Endothelial cell of umbilical vein (primary cell): ENCODE measurements around the gene SUMF1. TPM values are rescaled to one million over a fixed set of nuclear protein-coding genes. Genes with fewer than 3 reads are reported as not detected.

Experiments
- BruUV-seq: library from RNA; stranded (reverse); fragments of 400-500 nt; replicated peaks from 2 replicates; lab custom pipeline; 2021; lab: Mats Ljungman, UMichigan
- CTCF ChIA-PET: fragments of 300-600, 350-600 bp; sonication (Branson Sonifier 250); formaldehyde crosslinking; loops from one replicate; lab custom pipeline; 2021; ENCODE audit warnings: antibody characterized with exemption, inconsistent platforms; lab: Charles Lee
- POLR2A ChIA-PET: fragments of 300-600, 350-600 bp; sonication (Branson Sonifier 250); formaldehyde crosslinking; loops from one replicate; lab custom pipeline; 2021; ENCODE audit warnings: antibody characterized with exemption, inconsistent platforms; lab: Charles Lee
- DNase-seq: peaks from one replicate; pipeline ENCODE4 v3.0.0-alpha.2; 2011; ENCODE audit warnings: low read depth, low spot score
- FAIRE-seq: peaks from 2 replicates; lab custom pipeline; 2011; peaks lifted over from hg19 to GRCh38; lab: Jason Lieb, UNC
- H2AFZ ChIP-seq: 2 replicates; pipeline ENCODE4 v1.6.0; 2012; ENCODE audit warnings: low read depth, low read length, control low read depth, inconsistent platforms
- H3K27ac ChIP-seq: 2 replicates; pipeline ENCODE4 v1.5.1; 2011; ENCODE audit warnings: low read depth, mild to moderate bottlenecking, control low read depth, low read length, moderate library complexity; ENCODE audit not compliant: insufficient read depth
- H3K27me3 ChIP-seq, 2 experiments: 2 replicates each; pipeline versions ENCODE4 v1.6.0 to v1.6.1; 2011; ENCODE audit warnings: low read length in 2 of 2, mixed read lengths in 1 of 2; ENCODE audit not compliant: control insufficient read depth in 2 of 2, insufficient read depth in 2 of 2
- H3K36me3 ChIP-seq, 2 experiments: 2 replicates in 1 of 2; 3 replicates in 1 of 2; pipeline ENCODE4 v1.5.1; 2011; ENCODE audit warnings: low read length in 2 of 2, mild to moderate bottlenecking in 1 of 2, moderate library complexity in 1 of 2; ENCODE audit not compliant: control insufficient read depth in 2 of 2, insufficient read depth in 2 of 2; ENCODE audit errors: extremely low read depth in 1 of 2
- H3K4me1 ChIP-seq: 3 replicates; pipeline ENCODE4 v1.5.1; 2011; ENCODE audit warnings: mild to moderate bottlenecking, low read length; ENCODE audit not compliant: control insufficient read depth, insufficient read depth; ENCODE audit errors: extremely low read depth
- H3K4me2 ChIP-seq: 2 replicates; pipeline ENCODE4 v1.6.1; 2011; ENCODE audit warnings: low read length, control low read depth, mixed read lengths; ENCODE audit not compliant: insufficient read depth
- H3K4me3 ChIP-seq, 3 experiments: fragments of 200-600 bp in 1 of 3; sonication (generic), shearing (Covaris generic) in 1 of 3; replicated peaks in 1 of 3; 2 replicates each; pipeline ENCODE4 v1.5.1; 2011 to 2016; ENCODE audit warnings: control low read depth in 3 of 3, low read length in 3 of 3, mild to moderate bottlenecking in 2 of 3, inconsistent platforms in 1 of 3, low read depth in 1 of 3, moderate library complexity in 1 of 3; ENCODE audit not compliant: insufficient read depth in 1 of 3
- H3K79me2 ChIP-seq: 2 replicates; pipeline ENCODE4 v1.6.0; 2012; ENCODE audit warnings: low read length, inconsistent platforms; ENCODE audit not compliant: control insufficient read depth, insufficient read depth
- H3K9ac ChIP-seq: replicated peaks from 2 replicates; pipeline ENCODE3; 2011; ENCODE audit warnings: low read length, control low read depth; ENCODE audit not compliant: insufficient read depth; ENCODE audit errors: extremely low read depth
- H3K9me1 ChIP-seq: replicated peaks from 3 replicates; pipeline ENCODE4 v1.6.0; 2011; ENCODE audit warnings: mild to moderate bottlenecking, low read length; ENCODE audit not compliant: control insufficient read depth, insufficient read depth; ENCODE audit errors: extremely low read depth
- H3K9me3 ChIP-seq: replicated peaks from 2 replicates; pipeline ENCODE4 v1.5.1; 2012; ENCODE audit warnings: low read length, inconsistent platforms; ENCODE audit not compliant: control insufficient read depth, insufficient read depth
- H4K20me1 ChIP-seq: replicated peaks from 2 replicates; pipeline ENCODE3; 2011; ENCODE audit warnings: mild to moderate bottlenecking, low read length; ENCODE audit not compliant: control insufficient read depth, insufficient read depth; ENCODE audit errors: extremely low read depth
- CTCF ChIP-seq, 2 donors: IDR thresholded peaks; 1 replicate in 1 of 2; 2 replicates in 1 of 2; pipeline ENCODE4 v1.5.1; 2011; ENCODE audit warnings: low read length in 2 of 2, mild to moderate bottlenecking in 2 of 2, moderate library complexity in 2 of 2, control low read depth in 1 of 2, inconsistent platforms in 1 of 2, low read depth in 1 of 2; ENCODE audit not compliant: insufficient read depth in 1 of 2; ENCODE audit errors: extremely low read depth in 1 of 2
- EZH2 ChIP-seq: IDR thresholded peaks from 2 replicates; pipeline ENCODE4 v1.6.1; 2012; ENCODE audit warnings: borderline replicate concordance, low read depth, mild to moderate bottlenecking, moderate library complexity, low read length, inconsistent platforms; ENCODE audit not compliant: severe bottlenecking
- FOS ChIP-seq: IDR thresholded peaks from 2 replicates; pipeline ENCODE4 v1.6.1; 2011; ENCODE audit warnings: mild to moderate bottlenecking, low read length, moderate library complexity, borderline replicate concordance; ENCODE audit not compliant: insufficient read depth
- GATA2 ChIP-seq: IDR thresholded peaks from 2 replicates; pipeline ENCODE4 v1.7.0; 2011; ENCODE audit warnings: low read depth, mild to moderate bottlenecking, moderate library complexity, mixed read lengths, low read length; ENCODE audit not compliant: insufficient read length, insufficient read depth
- JUN ChIP-seq: IDR thresholded peaks from 2 replicates; pipeline ENCODE4 v1.6.1; 2011; ENCODE audit warnings: borderline replicate concordance, low read depth; ENCODE audit not compliant: insufficient read length, insufficient read depth
- MAX ChIP-seq: IDR thresholded peaks from 2 replicates; pipeline ENCODE4 v1.6.1; 2011; ENCODE audit not compliant: insufficient read depth, insufficient read length
- MYC ChIP-seq: IDR thresholded peaks from one replicate; pipeline ENCODE4 v1.6.1; 2011; ENCODE audit warnings: mild to moderate bottlenecking, low read depth, low read length
- POLR2A ChIP-seq: IDR thresholded peaks from 2 replicates; pipeline ENCODE4 v1.6.1; 2012; ENCODE audit warnings: low read depth, mild to moderate bottlenecking, control low read depth, low read length
- POLR2AphosphoS5 ChIP-seq: IDR thresholded peaks from 2 replicates; pipeline ENCODE4 v1.6.1; 2012; ENCODE audit warnings: low read depth, mild to moderate bottlenecking, control low read depth, low read length, moderate library complexity; ENCODE audit not compliant: insufficient read depth
- dilution Hi-C: fragments of 300-500 bp; cut with MboI; formaldehyde crosslinking; loops from one replicate; pipeline ENCODE4 v1.15.0; 2019; ENCODE audit warnings: low sequenced_read_pairs; ENCODE audit not compliant: extremely low pct_ligation_motif_present
- intact Hi-C: fragments of 100-400 bp; cut with micrococcal nuclease; formaldehyde crosslinking; loops from one replicate; pipeline ENCODE4 v1.10.0; 2022
- polyA plus RNA-seq, 4 experiments: library from polyadenylated mRNA; depleted of rRNA in 3 of 4; stranded (reverse) in 3 of 4; unstranded in 1 of 4; fragments of >200 nt; gene quantifications; 2 replicates each; pipeline versions ENCODE4 v1.2.1 to v1.2.3, GENCODE V29; 2011 to 2012; ENCODE audit warnings: missing spikeins in 1 of 4
- total RNA-seq: library from RNA; stranded (reverse); gene quantifications from 2 replicates; pipeline ENCODE4 v1.2.3, GENCODE V29; 2021

SUMF1 gene
- total and polyA plus RNA-seq, 2 donors (not counting 3 experiments of a cell fraction or from before 2014, with no cell fraction given), result 31.5 to 46.8 TPM

- dilution Hi-C loops, result no loop called here
- Histone ChIP-seq H3K27ac (no peak overlapping the region), H3K4me3 (no peak overlapping the region), H3K4me2 (no peak overlapping the region), H3K9ac (no peak overlapping the region), H3K27me3 (no peaks in the 10 kb centered on the region), H2AFZ (no peak overlapping the region), H3K36me3 (peaks cover 0 to 2% of the 10 kb centered on the region in 2 experiments), H3K79me2 (no peaks in the 10 kb centered on the region), H3K4me1 (peaks cover 44% of the 10 kb centered on the region), H3K9me3 (no peaks in the 10 kb centered on the region), H3K9me1 (no peaks in the 10 kb centered on the region), H4K20me1 (no peaks in the 10 kb centered on the region)
- ChIA-PET CTCF (interaction anchor here (0.7 to 2.3 kb wide), 5 partner anchors 11 to 93 kb away, joined by 3 to 20 read pairs (median 4); no protein-coding TSS in a partner anchor), POLR2A (no interaction called here)
- DNase-seq, result no peak
- FAIRE-seq, result no peak
- TF ChIP-seq FOS (no peak), EZH2 (no peak), MAX (no peak), JUN (no peak), POLR2AphosphoS5 (no peak), POLR2A (no peak), MYC (no peak), GATA2 (no peak), CTCF (IDR thresholded peaks at IDR 0.05; ENCODE audit: extremely low read depth in 1 of 2, insufficient read depth in 1 of 2, low read depth in 1 of 2, low read length in 2 of 2) (no peak)
- BruUV-seq, result no TSS peak
- intact Hi-C loops, result no loop called here
These were observed 68.2 kb downstream of the SUMF1 start for GRCh38 chr3:4398941-4399245.
